GM21576 (cell line): ENCODE measurements around the gene DTNB.
"Not testable (repeated sequence)": the region's sequence is repeated elsewhere in the genome, so short reads cannot be mapped to it uniquely, and the experiment has no call there.

Experiments used
- ATAC-seq: cut with Tn5 transposase; IDR thresholded peaks from one replicate; pipeline ENCODE4 v1.9.1; 2021; ENCODE audit warnings: mild to moderate bottlenecking, moderate library complexity; ENCODE audit not compliant: unreplicated experiment

Gene DTNB

GRCh38 chr2:25684577-25685473 is 11.4 kb upstream of the DTNB start:
- ATAC-seq = no peak

GRCh38 chr2:25682082-25682481 is 8.7 kb upstream of the DTNB start:
- no peak for ATAC-seq

- no peak for ATAC-seq
These were observed 4.5 kb upstream of the DTNB start for GRCh38 chr2:25677877-25678276.

- no peak for ATAC-seq
These were observed 643 bp upstream of the DTNB start for GRCh38 chr2:25674077-25674362.

DNA sequence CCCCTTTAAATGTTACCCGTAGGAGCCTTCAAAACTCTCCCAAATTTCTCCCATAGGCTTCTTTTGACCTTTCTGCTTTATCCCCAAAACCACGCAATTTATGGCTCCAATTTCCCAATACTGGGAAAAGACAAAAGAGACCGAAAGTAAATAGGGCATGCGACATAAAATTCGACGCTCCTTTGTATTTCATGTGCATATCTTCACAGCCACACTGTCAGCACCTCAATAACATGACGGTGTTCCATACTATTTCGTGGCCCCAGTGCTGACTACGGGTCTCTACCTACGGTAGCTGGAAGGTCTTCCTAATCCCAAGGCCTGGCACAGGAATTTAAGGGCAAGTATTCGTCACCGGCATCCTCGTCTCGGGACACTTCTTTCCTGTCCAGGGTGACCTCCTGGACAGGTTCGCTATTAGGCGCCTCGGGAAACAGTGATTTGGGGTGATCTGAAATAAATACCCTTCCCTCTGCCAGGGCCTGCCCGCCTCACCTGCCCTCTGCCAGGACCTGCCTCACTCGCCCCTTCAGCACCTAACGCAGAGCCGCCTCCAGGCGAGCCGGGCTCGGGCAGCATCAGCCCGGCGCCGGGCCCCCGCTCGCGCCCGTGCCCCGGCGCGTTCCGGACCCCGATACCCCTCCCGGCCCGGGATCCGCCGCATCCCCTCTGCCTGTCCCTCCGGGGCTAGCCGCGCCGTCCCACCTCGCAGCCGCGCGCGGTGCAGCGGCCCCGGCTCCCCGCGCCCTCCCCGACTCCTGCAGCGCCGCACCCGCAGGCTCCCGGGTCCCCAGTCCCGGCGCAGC is 680 bp downstream of the DTNB start:
- peak; percentile 54 for ATAC-seq

DNA sequence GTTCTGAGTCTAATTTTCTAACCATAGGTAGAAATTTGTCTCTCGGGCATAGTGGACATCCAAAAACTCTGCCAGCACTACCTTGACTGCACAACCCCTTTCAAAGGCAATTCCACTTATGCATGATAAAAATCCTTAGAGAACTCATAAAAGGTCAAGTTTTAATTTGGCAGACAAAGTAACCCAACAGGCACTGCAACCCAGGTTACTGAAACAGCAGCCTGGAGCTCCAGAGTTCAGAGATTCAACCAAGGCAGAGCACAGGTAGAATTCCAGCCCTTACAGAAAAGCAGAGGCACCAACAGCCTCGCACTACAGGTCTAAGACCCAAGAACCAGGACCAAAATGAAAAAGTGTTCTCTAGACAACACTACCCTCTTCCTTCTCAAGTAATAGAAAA is 1.8 kb downstream of the DTNB start:
- ATAC-seq = no peak

DNA sequence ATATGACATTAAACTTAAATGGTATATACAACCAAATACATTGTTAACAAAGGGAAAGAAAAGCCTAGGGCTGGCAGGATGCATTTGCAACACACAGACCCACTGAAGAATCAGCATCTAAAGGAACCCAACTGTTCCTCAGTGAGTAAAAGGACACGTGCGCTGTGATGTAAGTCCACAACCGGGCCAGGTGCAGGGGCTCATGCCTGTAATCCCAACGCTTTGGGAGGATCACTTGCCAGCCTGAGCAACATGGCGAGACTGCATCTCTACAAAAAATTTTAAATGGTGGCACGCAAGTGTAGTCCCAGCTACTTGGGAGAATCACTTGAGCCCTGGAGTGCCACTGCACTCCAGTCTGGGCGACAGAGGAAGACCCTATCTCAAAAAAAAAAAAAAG is 3.9 kb downstream of the DTNB start:
- no peak for ATAC-seq

- no peak for ATAC-seq
These were observed 7.2 kb downstream of the DTNB start for GRCh38 chr2:25666218-25666617.

- ATAC-seq = not testable (repeated sequence)
These were observed 7.9 kb downstream of the DTNB start for GRCh38 chr2:25665429-25665828.

GRCh38 chr2:25664965-25665307 is 8.4 kb downstream of the DTNB start:
- ATAC-seq = no peak

DNA sequence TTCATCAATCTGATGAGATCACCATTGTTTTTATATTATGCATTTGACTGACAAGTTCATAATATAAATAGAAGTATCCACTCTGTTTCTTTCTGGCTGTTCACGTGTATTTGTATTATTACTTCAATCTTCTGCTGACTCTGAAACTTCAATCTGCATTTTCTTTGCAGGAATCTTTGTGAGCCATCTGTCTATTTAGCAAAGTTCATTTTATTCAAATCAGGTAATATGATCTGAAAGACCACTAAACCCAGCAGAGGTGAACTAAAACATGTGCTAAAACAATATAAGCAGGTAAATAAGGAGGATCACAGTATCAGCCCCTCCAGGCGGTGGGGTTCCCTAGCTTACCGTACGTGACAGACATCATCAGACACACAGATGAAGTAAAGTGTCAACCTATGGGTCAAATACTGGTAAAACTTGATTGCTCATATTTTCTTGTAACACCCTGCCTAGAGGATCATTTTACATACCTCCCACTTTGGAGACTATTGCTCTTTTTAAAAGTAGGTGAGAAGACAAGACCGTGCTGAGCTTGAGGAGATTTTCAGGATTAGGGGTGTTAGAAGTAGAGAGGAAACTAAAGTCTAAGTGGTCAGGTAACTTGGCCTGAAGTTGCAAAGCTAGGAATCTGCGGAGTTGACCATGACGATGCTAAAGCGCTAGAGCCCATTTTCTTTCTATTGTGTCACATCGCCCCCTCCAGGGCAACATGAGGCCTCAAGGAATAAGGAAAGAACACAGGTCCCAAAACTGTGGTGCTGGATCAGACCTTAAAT is 9.0 kb downstream of the DTNB start:
- ATAC-seq = no peak

DNA sequence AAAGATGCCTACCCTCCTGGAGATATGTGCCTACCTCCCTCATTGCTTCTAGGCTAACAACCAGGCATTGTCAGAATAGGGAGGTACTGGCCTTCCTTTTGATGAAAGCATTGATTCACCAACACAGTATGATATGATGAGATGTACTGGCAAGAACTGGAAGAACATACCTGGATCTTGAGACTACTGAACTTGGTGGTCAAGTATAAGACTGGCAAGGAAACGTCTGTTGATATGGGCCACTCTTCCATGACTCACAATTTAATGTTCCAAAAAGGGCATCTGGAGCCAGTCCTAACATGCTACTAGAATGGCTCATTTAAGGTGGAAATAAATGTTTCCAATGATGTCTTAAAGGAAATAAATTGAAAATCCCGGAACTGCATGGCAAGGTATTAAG is 18.1 kb downstream of the DTNB start:
- no peak for ATAC-seq

DNA sequence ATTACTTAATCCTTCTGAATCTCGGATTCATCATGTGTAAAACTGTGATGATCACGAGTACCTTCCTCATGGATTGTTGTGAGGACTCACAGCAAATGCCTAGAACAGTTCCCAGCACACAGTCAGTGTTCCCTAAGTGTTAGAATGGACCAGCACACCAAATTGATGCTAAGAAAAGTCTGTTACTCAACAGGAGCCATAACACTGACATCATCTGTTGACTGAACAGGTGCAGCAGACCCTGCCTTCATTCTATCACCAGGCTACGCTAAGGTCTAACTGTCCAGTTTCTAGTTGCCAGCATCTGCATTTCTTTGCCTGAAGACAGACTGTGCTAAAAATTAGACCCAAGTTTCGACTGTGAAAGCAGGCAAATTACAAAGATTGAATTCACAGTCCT is 18.6 kb downstream of the DTNB start:
- ATAC-seq = no peak

DNA sequence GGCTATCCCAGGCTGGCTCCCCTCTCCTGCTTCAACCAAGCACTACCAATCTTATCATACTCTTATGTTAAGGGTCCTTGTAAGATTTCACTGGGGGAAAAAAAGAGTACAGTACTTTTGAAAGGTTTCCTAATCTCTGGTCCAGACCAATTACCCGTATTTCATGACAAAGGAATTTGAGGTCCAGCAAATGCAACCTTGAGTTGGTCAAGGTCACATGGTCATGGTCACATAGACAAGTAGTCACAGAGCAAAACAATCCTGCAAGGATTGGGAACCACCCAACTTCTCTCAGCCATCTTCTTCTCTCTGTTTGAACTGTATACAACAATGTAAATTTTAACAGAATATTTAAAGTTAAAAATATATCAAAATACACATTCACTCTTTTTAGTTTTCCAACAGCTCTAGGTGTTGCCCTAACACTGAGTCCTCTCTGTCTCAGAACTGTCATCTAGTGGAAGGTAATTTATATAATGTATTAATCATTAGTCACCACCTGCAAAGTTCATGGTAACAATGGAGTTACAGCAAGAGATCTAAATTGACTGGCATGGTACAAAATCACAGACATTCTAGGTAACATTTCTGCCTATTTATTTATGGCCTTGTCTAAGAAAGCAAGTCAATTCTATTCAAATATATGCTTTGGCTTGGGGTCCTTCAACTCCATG is 21.5 kb downstream of the DTNB start:
- ATAC-seq = no peak

DNA sequence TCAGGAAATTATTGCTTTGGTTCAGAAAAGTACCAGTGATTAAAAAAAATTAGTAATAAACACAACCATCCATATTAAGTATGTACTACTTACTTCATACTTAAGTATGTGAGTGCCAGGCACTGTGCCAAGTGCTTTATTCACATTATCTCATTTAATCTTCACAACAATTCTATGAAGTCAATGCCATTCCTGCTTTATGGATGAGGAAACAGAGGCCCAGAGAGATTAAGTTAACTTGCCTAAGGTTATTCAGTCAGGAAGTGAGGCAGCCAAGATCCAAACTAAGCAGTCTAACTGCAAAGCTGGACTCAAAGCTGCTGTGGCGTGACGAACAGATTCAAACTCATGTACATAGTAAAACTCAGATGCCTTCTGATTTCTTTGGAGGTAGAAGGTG is 22.3 kb downstream of the DTNB start:
- no peak for ATAC-seq

DNA sequence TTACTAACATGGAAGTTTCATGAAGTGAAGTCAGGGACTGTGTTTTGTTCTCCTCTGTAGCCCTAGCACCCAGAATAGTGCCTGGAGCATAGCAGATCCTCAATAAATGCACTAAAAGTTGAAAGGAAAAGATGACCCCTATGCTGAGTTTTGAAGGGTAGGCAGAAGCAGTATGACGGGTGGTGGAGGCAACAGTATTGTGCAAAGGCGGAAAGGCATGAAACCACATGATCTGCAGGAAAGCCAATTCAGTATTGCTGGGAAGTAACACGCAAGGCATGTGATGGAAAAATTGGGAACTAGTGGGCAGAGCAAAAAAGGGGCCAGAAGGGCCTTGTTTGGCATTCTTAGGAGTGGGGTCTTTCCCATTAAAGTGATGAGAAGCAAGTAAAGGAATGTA is 23.1 kb downstream of the DTNB start:
- ATAC-seq = no peak

- no peak for ATAC-seq
These were observed 23.6 kb downstream of the DTNB start for GRCh38 chr2:25649786-25650185.

DNA sequence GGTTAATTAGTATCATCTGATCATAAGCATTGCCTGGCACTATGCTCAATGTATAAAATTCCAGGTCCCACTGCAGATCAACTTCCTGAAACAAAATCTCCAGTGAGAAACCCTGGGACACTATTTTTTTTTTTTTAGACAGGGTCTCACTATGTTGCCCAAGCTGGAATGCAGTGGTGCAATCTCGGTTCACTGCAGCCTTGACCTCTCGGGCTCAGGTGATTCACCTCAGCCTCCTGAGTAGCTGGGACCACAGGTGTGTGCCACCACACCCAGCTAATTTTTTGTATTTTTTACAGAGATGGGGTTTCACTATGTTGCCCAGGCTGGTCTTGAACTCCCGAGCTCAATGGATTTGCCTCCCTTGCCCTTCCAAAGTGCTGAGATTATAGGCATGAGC is 31.1 kb downstream of the DTNB start:
- no peak for ATAC-seq

DNA sequence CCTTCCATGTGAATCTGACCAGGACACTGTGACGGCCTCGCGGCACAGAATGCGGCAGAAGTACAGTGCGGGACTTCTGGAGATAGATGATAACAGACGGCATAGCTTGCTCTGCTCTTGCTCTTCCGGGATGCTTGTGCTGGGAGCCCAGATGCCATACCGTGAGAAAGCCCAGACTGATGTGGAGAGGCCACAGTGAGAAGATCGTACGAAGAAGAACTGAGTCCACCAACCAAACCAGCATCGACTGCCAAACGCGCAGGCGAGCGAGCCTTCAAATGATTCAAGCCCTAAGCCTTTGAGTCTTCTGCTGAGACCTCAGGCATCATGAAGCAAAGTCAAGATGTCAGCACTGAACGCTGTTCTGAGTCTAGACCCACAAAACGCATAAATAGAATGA is 33.7 kb downstream of the DTNB start:
- no peak for ATAC-seq

DNA sequence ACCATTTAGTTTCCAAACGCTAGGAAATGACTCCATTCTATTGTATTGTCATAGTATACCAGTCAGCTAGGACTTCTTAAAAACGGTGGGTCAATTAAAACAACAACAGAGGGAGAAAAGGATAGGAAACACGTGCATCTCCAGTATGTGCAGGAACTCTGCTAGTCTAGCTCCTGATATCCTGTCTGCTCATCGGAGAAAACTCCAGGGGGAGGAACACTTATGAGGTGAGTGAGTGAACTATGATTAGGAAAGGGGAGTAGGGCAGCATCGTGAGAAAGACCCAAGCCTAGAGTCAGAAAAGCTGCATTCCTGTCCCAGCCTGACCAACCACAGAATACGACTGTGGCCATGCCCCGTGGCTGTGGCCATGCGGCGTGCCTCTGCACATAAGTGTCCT is 34.2 kb downstream of the DTNB start:
- no peak for ATAC-seq

GRCh38 chr2:25635797-25636196 is 37.6 kb downstream of the DTNB start:
- ATAC-seq = no peak
